ENCODE measurements around the gene RREB1.
"Not testable (repeated sequence)": the region's sequence is repeated elsewhere in the genome, so short reads cannot be mapped to it uniquely, and the experiment has no call there.

DNA sequence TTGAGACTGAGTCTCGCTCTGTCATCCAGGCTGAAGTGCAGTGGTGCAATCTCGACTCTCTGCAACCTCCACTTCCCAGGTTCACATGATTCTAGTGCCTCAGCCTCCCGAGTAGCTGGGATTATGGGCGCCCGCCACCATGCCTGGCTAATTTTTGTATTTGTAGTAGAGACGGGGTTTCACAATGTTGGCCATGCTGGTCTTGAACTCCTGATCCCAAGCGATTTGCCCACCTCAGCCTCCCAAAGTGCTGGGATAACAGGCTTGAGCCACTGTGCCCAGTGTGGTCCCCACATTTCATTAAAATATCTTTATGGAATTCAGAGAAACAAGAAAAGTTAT is 157.6 kb downstream of the RREB1 start:
- TF ChIP-seq POLR2AphosphoS5 (IDR thresholded peaks at IDR 0.05; ENCODE audit: insufficient read depth in 1 of 2, low read depth in 1 of 2) = not testable (repeated sequence)
- TF ChIP-seq, protein P1, sequence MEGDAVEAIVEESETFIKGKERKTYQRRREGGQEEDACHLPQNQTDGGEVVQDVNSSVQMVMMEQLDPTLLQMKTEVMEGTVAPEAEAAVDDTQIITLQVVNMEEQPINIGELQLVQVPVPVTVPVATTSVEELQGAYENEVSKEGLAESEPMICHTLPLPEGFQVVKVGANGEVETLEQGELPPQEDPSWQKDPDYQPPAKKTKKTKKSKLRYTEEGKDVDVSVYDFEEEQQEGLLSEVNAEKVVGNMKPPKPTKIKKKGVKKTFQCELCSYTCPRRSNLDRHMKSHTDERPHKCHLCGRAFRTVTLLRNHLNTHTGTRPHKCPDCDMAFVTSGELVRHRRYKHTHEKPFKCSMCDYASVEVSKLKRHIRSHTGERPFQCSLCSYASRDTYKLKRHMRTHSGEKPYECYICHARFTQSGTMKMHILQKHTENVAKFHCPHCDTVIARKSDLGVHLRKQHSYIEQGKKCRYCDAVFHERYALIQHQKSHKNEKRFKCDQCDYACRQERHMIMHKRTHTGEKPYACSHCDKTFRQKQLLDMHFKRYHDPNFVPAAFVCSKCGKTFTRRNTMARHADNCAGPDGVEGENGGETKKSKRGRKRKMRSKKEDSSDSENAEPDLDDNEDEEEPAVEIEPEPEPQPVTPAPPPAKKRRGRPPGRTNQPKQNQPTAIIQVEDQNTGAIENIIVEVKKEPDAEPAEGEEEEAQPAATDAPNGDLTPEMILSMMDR (IDR thresholded peaks at IDR 0.05) = not testable (repeated sequence)

All from vagina (tissue), 2 donors.